HEK293 (cell line): ENCODE results near the gene SLC22A17.

Experiments used
- BCL11B ChIP-seq: fragments of 450-650 bp; formaldehyde crosslinking; IDR thresholded peaks from 2 replicates; pipeline ENCODE4 v1.5.1; 2016; ENCODE audit warnings: low read depth, missing biosample characterization, missing genetic modification characterization
- HIC1 ChIP-seq: fragments of 450-650 bp; formaldehyde crosslinking; IDR thresholded peaks from 2 replicates; pipeline ENCODE4 v1.5.1; 2016; ENCODE audit warnings: missing biosample characterization, missing genetic modification characterization
- KLF1 ChIP-seq: fragments of 450-650 bp; formaldehyde crosslinking; IDR thresholded peaks from 2 replicates; pipeline ENCODE4 v1.5.1; 2016; ENCODE audit warnings: missing biosample characterization, missing genetic modification characterization
- OVOL3 ChIP-seq: fragments of 450-650 bp; formaldehyde crosslinking; IDR thresholded peaks from 2 replicates; pipeline ENCODE4 v1.5.1; 2016; ENCODE audit warnings: missing biosample characterization, missing genetic modification characterization
- PRDM6 ChIP-seq: fragments of 450-650 bp; formaldehyde crosslinking; IDR thresholded peaks from 2 replicates; pipeline ENCODE4 v1.5.1; 2017; ENCODE audit warnings: missing biosample characterization, missing genetic modification characterization
- SCRT1 ChIP-seq: fragments of 450-650 bp; formaldehyde crosslinking; IDR thresholded peaks from 2 replicates; pipeline ENCODE4 v1.5.1; 2016; ENCODE audit warnings: missing biosample characterization, missing genetic modification characterization, borderline replicate concordance
- ZBTB20 ChIP-seq: fragments of 450-650 bp; formaldehyde crosslinking; IDR thresholded peaks from 2 replicates; pipeline ENCODE4 v1.5.1; 2016; ENCODE audit warnings: missing biosample characterization, missing genetic modification characterization
- ZNF146 ChIP-seq: fragments of 450-650 bp; formaldehyde crosslinking; IDR thresholded peaks from 2 replicates; pipeline ENCODE4 v1.5.1; 2016; ENCODE audit warnings: missing biosample characterization, missing genetic modification characterization
- ZNF175 ChIP-seq: fragments of 450-650 bp; formaldehyde crosslinking; IDR thresholded peaks from 2 replicates; pipeline ENCODE4 v1.5.1; 2016; ENCODE audit warnings: missing biosample characterization, missing genetic modification characterization
- ZNF18 ChIP-seq: fragments of 450-650 bp; formaldehyde crosslinking; IDR thresholded peaks from 2 replicates; pipeline ENCODE4 v1.5.1; 2016; ENCODE audit warnings: missing biosample characterization, missing genetic modification characterization
- ZNF221 ChIP-seq: fragments of 450-650 bp; formaldehyde crosslinking; IDR thresholded peaks from 2 replicates; pipeline ENCODE4 v1.5.1; 2017; ENCODE audit warnings: missing biosample characterization, missing genetic modification characterization, borderline replicate concordance
- ZNF23 ChIP-seq: fragments of 450-650 bp; formaldehyde crosslinking; IDR thresholded peaks from 2 replicates; pipeline ENCODE4 v1.5.1; 2016; ENCODE audit warnings: missing biosample characterization, missing genetic modification characterization, borderline replicate concordance
- ZNF311 ChIP-seq: fragments of 450-650 bp; formaldehyde crosslinking; IDR thresholded peaks from 2 replicates; pipeline ENCODE4 v1.5.1; 2017; ENCODE audit warnings: missing biosample characterization, missing genetic modification characterization, borderline replicate concordance
- ZNF341 ChIP-seq: fragments of 450-650 bp; formaldehyde crosslinking; IDR thresholded peaks from 2 replicates; pipeline ENCODE4; 2016; ENCODE audit warnings: low read depth, missing biosample characterization, missing genetic modification characterization
- ZNF37A ChIP-seq: fragments of 450-650 bp; IDR thresholded peaks from 2 replicates; pipeline ENCODE4 v1.5.1; 2018; ENCODE audit warnings: missing biosample characterization, missing genetic modification characterization
- ZNF549 ChIP-seq: fragments of 450-650 bp; IDR thresholded peaks from 2 replicates; pipeline ENCODE4 v1.5.1; 2018; ENCODE audit warnings: missing biosample characterization, missing genetic modification characterization, mild to moderate bottlenecking, inconsistent platforms, moderate library complexity
- ZNF596 ChIP-seq: fragments of 450-650 bp; IDR thresholded peaks from 2 replicates; pipeline ENCODE4 v1.5.0; 2018; ENCODE audit warnings: missing biosample characterization, mild to moderate bottlenecking, missing genetic modification characterization, moderate library complexity
- ZNF621 ChIP-seq: fragments of 450-650 bp; formaldehyde crosslinking; IDR thresholded peaks from 2 replicates; pipeline ENCODE4 v1.5.1; 2017; ENCODE audit warnings: missing biosample characterization, missing genetic modification characterization
- ZNF837 ChIP-seq: fragments of 450-650 bp; formaldehyde crosslinking; IDR thresholded peaks from 2 replicates; pipeline ENCODE4 v1.5.1; 2016; ENCODE audit warnings: missing biosample characterization, missing genetic modification characterization
- TF ChIP-seq, protein P1 (sequence below): fragments of 450-650 bp; formaldehyde crosslinking; IDR thresholded peaks from 2 replicates; pipeline ENCODE4 v1.5.1; 2016; ENCODE audit warnings: missing biosample characterization, missing genetic modification characterization
- TF ChIP-seq, protein P2 (sequence below): fragments of 450-650 bp; formaldehyde crosslinking; IDR thresholded peaks from 2 replicates; pipeline ENCODE4 v1.5.1; 2017; ENCODE audit warnings: missing biosample characterization, missing genetic modification characterization
- TF ChIP-seq, protein P3 (sequence below): fragments of 450-650 bp; formaldehyde crosslinking; IDR thresholded peaks from 2 replicates; pipeline ENCODE4 v1.5.1; 2017; ENCODE audit warnings: missing biosample characterization, mild to moderate bottlenecking, missing genetic modification characterization, moderate library complexity
- TF ChIP-seq, protein P4 (sequence below): IDR thresholded peaks from 2 replicates; pipeline ENCODE4 v1.6.1; 2011; ENCODE audit warnings: mild to moderate bottlenecking, low read depth, low read length, borderline replicate concordance

The SLC22A17 gene

DNA sequence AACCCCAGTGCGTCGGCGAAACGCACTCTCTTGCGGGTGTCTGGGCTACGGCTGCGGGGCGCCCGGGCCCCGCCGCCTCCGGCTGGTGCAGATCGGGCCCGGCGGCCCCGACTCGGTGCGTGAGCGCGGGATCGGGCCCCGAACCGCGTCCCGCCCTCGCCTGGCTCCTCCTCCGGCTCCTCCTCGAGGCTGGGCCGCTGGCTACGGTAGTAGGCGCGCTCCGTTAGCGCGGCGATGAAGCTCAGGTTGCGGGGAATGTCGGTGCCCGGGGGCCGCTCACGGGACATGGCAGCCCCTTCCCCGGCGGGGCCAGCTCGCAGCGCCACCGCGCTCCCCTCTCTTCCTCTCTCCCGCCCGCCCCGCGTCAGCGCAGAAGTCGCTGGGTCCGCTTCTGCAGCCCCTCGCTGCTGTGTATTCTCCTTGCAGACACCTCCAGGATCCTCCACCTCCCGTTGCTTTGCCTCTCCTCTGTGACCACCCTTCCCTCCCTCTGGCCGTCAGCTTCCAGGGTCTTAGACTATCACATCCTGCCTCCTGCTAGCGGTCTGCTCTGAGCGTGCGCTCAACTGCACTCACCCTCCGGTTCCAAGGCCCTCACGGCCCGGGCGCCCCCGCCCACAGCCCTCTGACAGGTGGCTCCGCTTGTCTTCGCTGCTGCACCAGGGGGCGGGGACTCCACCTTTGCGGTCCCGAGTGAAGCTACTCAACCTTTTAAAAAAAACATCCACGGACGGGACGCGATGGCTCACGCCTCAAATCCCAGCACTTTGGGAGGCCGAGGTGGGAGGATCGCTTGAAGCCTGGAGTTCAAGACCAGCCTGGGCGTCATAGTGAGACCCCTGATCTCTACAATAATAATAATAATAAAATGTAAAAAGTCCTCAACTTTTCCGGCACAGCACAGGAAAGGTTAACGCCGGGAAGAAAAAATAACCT lies 50.1 kb downstream of the SLC22A17 start, which contains the start of gene PPP1R3E (continued):
- TF ChIP-seq ZNF37A (tag by site-specific recombination) (no peak), ZNF18 (tag by site-specific recombination) (no peak), ZNF221 (tag by site-specific recombination) (no peak), ZBTB20 (tag by site-specific recombination) (peak; percentile 77; the same call in 1 of the 2 replicates), ZNF341 (no peak), HIC1 (tag by site-specific recombination) (0 out of 2 replicates have a peak, but pooled peaks have one; percentile 1), BCL11B (tag by site-specific recombination) (no peak), OVOL3 (tag by site-specific recombination) (0 out of 2 replicates have a peak, but pooled peaks have one; percentile 22), ZNF175 (tag by site-specific recombination) (no peak), ZNF311 (no peak), KLF1 (tag by site-specific recombination) (no peak), ZNF549 (tag by site-specific recombination) (no peak), PRDM6 (no peak), ZNF146 (tag by site-specific recombination) (no peak), ZNF837 (tag by site-specific recombination) (no peak), SCRT1 (tag by site-specific recombination) (peak; percentile 94), ZNF621 (tag by site-specific recombination) (no peak), ZNF23 (tag by site-specific recombination) (no peak), ZNF596 (no peak)
- TF ChIP-seq, protein P1, sequence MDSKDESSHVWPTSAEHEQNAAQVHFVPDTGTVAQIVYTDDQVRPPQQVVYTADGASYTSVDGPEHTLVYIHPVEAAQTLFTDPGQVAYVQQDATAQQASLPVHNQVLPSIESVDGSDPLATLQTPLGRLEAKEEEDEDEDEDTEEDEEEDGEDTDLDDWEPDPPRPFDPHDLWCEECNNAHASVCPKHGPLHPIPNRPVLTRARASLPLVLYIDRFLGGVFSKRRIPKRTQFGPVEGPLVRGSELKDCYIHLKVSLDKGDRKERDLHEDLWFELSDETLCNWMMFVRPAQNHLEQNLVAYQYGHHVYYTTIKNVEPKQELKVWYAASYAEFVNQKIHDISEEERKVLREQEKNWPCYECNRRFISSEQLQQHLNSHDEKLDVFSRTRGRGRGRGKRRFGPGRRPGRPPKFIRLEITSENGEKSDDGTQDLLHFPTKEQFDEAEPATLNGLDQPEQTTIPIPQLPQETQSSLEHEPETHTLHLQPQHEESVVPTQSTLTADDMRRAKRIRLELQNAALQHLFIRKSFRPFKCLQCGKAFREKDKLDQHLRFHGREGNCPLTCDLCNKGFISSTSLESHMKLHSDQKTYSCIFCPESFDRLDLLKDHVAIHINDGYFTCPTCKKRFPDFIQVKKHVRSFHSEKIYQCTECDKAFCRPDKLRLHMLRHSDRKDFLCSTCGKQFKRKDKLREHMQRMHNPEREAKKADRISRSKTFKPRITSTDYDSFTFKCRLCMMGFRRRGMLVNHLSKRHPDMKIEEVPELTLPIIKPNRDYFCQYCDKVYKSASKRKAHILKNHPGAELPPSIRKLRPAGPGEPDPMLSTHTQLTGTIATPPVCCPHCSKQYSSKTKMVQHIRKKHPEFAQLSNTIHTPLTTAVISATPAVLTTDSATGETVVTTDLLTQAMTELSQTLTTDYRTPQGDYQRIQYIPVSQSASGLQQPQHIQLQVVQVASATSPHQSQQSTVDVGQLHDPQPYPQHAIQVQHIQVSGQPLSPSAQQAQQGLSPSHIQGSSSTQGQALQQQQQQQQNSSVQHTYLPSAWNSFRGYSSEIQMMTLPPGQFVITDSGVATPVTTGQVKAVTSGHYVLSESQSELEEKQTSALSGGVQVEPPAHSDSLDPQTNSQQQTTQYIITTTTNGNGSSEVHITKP (tag by site-specific recombination) = peak; percentile 67; the same call in 1 of the 2 replicates
- TF ChIP-seq, protein P2, sequence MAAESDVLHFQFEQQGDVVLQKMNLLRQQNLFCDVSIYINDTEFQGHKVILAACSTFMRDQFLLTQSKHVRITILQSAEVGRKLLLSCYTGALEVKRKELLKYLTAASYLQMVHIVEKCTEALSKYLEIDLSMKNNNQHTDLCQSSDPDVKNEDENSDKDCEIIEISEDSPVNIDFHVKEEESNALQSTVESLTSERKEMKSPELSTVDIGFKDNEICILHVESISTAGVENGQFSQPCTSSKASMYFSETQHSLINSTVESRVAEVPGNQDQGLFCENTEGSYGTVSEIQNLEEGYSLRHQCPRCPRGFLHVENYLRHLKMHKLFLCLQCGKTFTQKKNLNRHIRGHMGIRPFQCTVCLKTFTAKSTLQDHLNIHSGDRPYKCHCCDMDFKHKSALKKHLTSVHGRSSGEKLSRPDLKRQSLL (tag by site-specific recombination) = no peak
- TF ChIP-seq, protein P3, sequence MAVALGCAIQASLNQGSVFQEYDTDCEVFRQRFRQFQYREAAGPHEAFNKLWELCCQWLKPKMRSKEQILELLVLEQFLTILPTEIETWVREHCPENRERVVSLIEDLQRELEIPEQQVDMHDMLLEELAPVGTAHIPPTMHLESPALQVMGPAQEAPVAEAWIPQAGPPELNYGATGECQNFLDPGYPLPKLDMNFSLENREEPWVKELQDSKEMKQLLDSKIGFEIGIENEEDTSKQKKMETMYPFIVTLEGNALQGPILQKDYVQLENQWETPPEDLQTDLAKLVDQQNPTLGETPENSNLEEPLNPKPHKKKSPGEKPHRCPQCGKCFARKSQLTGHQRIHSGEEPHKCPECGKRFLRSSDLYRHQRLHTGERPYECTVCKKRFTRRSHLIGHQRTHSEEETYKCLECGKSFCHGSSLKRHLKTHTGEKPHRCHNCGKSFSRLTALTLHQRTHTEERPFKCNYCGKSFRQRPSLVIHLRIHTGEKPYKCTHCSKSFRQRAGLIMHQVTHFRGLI (tag by site-specific recombination) = 0 out of 2 replicates have a peak, but pooled peaks have one; percentile 8
- TF ChIP-seq, protein P4, sequence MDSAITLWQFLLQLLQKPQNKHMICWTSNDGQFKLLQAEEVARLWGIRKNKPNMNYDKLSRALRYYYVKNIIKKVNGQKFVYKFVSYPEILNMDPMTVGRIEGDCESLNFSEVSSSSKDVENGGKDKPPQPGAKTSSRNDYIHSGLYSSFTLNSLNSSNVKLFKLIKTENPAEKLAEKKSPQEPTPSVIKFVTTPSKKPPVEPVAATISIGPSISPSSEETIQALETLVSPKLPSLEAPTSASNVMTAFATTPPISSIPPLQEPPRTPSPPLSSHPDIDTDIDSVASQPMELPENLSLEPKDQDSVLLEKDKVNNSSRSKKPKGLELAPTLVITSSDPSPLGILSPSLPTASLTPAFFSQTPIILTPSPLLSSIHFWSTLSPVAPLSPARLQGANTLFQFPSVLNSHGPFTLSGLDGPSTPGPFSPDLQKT = no peak
